Activated CD8-positive, alpha-beta memory T cell treated with anti-CD3 and anti-CD28 coated beads, Interleukin-2, amount 50 U/mL, for 4 hours (primary cell): ENCODE measurements around the gene CCDC85B.

Experiments used
- DNase-seq: peaks from one replicate; pipeline ENCODE4 v3.0.0-alpha.2; 2020

CCDC85B gene

DNA sequence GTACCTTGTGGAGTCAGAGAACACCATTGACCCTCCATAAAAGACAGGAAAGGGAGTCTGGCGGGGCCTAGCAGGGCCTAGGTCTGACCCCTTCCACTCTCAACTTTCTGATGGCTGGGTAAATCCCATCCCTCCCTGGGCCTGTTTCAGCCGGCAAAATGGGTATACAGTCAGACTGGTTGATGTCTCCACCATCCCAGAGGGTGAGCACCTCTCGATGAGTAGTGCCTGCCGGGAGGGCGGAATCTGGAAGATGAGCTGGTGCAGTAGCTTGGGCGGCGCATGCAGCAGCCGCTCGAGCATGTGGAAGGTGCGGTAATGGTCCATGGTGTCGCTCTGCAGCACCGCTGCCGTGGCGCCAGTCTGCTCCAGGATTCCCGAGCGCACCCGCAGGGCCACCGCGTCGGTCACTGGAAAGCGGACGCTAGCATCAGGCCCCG lies 2.7 kb upstream of the CCDC85B start:
- DNase-seq, result no peak

DNA sequence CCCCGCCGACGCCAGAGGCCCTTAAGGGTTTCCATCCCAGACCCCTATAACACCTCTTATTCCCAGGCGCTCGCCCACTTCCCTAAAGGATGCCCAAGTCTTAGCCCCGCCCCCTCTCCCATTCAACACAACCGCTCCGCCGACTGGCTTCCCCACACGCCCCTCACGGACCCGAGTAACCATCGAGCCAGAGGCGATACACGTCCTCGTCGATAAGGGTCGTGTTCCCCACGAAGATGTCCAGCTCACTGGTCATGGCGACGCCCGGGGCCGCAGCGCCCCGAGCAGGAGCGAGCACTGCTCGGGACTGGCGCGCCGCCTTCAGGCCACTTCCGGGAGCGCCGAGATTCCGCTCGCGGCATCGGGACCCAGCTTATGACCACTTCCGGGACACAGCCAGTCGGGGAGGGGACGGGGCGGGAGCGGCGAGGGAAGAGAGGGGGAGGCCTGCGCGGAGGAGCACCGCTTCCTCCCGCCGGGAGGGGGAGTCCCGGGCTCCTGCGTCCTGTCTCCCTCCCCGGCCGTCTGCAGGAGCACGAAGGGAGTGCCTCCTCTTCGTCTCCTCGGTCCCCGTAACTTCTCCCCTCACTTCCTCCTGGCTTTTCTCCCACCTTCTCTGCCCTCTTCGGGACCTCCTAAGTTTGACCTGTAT lies 2.2 kb upstream of the CCDC85B start, which contains the start of gene FIBP:
TSS of gene FIBP (minus strand) at position 309 of the 652 bp plus-strand sequence. CDS start at position 256, 53 bp downstream.
- DNase-seq, result peak; percentile 94

DNA sequence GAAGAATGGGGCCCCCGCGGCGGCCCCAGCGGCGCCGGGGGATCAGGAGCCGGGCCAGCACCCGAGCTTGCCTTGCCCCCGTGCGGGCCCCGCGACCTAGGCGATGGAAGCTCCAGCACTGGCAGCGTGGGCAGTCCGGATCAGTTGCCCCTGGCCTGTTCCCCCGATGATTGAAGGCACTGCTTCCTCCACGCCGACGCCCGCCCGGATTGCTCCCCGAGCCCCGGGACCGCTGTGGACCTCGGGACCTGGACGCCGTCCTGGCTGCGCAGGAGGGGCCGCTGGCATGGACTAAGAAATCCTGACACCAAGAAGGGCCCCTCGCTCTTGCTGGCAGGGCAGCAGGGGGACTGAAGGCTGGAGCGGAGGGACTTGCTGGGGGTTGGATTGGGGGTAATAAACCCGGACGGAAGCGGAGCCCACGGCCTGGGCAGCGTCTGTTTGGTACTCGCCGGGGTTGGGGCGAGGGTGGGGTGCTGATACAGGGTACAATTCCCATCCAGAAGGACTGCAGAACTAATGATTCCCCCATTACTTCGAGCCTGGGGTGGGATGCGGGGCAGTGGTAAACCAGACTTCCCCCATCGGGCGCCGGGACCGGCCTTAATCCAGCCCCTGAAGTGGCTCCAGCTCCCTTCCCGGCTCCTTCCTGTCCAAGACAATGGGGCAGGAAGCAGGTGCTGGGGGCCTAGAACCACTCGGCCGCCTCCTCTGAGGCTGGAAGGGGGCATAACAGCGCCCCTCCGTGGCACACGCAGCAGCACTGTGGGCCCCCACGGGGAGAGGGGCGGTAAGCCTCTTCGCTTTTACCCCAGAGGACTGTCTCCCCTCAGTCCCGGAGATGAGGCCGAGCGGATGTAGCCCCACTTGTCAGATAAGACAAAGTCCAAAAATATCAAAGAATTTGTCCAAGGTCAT lies 1.0 kb downstream of the CCDC85B start:
- peak; percentile 47 for DNase-seq

DNA sequence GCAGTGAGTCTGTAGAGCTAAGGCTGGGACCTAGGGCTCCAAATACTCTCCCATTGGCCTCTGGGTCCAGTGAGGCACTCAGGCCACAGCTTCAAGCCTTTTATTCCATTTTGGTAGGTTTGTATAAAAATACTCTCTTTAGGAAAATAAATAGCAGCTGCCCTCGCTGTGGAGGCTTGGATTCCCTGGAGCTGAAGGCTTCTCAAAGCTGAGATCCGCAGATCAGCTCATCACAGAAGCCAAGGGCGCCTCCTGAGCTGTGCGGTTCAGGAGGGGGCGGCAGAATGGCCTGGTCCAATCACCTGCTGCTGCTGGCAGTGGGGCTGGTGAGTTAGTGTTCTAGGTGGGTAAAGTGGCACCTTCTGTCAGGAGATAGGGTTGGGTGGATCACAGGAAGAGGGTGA lies 1.7 kb downstream of the CCDC85B start:
- peak; percentile 41 for DNase-seq

DNA sequence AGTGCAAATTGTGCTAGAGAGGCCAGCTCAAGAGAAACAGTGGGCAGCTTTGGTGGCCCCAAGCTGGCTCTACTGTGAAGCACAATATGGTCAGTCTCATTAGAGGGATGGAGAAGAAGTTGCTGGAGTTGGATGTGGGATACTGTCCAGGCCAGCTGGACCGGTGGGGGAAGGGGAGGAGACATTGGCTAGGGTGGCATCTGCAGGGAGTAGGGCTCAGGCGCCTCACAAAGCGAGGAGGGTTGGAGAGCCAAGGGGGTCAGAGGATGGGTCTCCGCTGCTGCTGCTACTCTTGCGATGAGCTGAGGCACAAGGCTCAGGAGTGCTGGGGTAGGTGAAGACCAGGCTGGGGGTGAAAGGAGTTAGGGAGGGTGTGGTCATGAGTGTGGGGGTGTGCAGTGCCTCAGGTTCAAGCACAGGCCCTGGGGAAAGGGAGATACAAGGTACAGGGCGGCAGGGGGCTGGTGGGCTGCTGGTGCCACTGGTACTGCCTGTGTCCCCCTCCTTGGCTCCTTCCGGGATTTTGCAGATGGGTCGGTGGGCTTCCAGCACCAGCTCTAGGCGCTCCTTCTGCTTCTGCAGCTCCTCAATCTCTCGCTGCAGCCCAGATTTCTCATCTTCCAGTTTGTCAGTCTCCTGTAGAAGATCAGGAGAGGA lies 2.3 kb downstream of the CCDC85B start:
- no peak for DNase-seq

DNA sequence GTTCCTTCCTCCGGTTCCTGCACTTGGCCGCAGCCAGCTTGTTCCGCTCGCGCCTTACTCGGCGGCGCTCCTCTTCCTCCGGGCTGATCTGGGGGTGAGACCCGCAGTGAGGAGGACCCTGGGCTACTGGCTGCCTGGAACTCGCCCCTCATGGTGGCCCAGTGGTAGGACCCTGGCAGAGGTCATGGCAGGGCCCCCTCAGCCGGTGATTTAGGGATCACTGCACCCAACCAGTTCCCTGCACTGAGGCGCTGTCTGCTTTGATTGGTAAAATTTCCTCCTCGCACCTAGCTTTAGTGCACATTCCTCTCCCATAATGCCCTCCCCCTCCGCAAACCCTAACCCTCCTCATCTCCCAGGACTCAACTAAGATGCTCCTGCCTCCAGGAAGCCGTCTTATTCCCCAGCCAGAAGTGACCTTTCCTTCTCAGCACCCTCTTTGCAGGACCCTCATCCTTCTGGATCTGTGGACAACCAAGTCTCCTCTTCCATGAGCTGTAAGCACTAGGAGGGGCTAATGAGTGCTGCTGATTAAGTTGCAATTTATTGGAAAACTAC lies 3.6 kb downstream of the CCDC85B start:
- DNase-seq, result no peak

DNA sequence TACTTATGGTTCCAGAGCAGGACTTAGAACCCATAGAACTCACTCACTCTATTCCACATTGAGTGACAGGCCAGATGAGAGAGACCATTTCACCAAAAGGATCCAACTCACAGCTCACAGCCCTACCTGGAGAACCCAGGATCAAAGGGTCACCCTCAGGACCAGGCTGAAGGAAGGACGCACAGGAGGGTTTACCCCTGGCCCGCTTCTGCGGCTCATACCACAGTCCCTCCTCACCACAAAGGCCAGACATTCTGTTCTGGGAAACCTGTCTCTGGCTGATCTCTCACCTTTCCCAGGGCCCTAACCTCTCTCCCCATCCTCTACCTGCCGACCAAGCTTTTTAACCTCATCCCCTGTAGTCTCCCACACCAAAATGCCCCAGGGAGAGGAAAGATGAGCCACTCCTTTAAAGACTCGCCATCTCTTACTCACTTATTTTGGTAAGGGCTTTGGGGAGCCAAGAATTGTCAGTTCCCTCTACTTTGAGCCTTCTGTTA lies 5.1 kb downstream of the CCDC85B start:
- no peak for DNase-seq

DNA sequence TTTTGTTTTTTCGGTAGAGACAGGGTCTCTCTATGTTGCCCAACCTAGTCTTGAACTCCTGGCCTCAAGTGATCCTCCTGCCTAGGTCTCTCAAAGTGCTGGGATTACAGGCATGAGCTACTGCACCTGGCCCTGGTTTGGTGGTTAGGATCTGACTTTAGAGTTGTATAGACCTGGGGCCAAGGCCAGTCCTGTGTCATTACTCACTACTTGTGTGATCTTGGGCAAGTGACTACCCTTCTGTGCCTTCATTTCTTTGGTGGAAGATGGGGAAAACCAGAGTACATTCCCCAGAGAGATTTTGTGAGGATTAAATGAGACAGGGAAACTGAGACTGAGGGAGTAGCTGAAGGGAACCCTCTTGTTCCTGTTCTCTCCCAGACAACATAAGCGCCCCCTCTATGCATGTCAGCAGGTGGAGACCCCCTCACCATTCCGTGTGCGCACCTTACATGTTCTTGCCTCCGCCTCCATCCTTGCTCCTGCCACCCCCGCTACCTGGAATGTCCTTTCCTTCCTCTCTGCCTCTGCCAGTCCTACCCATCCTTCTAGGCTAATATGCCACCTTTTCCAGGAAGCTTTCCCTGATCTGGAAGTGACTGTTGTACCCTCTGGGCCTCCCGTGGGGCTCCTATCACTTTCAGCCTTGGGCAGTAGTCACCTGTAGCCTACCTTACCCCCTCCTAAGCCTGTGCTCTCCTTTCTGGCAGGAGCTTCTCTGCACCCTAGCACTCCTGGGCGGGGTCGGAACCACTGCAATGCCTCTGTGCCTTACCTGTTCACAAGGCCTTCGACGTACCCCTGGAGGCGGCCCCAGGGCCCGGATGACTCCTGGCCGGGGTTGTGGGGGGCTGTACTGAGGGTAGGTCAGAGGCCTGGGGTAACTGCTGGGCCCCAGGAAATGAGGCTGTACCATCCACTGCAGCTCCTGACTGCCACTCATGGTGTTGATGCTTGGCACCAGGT lies 5.8 kb downstream of the CCDC85B start:
- DNase-seq, result no peak

DNA sequence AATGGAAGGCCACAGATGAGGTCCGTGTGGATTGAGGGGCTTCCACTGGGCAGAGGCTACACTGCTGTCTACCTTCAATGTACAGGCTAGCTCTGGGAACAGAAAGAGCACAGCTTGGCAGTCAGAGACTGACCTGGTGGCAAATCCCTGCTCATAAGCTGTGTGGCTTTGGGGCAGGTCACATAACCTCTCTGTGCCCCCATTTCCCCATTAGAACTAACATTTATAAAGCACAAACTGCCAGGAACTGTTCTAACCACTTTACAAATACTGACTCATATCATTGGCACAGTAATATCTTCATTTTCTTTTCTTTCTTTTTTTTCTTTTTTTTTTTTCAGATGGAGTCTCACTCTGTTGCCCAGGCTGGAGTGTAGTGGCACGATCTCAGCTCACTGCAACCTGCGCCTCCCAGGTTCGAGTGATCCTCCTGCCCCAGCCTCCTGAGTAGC lies 6.6 kb downstream of the CCDC85B start:
- DNase-seq, result no peak

DNA sequence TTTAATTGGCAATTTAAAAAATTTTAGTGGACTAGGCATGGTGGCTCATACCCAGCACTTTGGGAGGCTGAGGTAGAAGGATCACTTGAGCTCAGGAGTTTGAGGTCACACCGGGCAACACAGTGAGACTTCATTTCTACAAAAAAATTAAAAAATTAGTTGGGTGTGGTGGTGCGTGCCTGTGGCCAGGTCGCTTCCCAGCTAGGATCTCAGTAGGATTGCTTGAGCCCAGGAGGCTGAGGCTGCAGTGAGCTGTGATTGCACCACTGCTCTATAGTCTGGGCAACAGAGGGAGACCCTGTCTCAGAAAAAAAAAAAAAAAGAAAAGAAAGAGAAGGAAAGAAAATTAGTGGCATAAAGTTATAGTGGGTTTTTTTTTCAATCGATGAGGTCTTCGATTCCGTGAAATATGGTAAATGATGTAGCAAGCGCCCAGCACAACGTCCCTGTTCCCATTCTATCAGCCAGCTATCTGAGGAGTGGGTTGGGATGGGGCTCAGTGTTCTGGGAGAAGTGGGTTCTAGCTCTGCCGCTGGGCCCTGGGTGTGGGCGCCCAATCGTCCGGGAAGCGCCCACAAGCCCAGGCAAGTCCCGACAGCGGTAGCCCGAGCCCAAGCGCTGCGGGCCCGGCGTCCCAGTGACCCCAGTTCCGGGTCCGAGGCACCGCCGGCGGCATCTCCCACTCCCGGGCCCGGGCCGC lies 8.3 kb downstream of the CCDC85B start:
- DNase-seq, result no peak

DNA sequence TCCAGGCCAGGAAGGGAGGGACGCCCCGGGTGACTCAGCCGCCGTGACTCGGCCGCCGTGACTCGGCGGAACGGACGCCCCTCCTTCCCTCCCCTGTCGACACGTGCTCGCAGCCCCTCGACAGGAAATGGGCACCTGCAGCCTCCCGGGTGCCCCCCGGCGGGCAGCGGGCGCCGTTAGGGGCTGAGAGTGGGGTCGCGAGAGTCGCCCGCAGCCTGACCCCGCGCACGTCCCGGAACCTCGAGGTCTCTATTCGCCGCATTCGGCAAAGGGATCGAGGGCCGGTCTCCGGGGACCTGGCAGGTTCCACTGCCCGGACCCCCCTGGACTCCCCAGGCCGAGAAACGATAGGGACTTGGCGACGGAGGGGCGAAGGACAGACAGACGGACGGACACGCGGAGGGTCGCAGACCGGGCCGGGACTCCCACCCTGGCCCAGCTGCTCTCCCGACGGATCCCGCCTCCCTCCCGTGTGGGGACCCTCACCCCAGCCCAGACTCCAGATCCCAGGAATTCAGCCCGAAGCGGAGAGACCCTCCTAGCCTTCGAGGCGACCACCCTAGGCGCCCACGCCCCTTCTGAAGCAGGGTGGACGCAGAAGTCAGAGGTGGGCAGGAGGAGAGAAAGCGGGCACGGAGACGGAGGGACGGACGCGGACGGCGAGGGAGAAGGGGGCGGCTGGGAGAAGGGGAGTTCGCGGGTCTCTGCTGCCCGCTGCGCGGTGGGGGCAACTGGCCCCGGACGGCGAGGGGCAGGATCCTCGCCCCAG lies 9.1 kb downstream of the CCDC85B start:
- peak; percentile 82 for DNase-seq

DNA sequence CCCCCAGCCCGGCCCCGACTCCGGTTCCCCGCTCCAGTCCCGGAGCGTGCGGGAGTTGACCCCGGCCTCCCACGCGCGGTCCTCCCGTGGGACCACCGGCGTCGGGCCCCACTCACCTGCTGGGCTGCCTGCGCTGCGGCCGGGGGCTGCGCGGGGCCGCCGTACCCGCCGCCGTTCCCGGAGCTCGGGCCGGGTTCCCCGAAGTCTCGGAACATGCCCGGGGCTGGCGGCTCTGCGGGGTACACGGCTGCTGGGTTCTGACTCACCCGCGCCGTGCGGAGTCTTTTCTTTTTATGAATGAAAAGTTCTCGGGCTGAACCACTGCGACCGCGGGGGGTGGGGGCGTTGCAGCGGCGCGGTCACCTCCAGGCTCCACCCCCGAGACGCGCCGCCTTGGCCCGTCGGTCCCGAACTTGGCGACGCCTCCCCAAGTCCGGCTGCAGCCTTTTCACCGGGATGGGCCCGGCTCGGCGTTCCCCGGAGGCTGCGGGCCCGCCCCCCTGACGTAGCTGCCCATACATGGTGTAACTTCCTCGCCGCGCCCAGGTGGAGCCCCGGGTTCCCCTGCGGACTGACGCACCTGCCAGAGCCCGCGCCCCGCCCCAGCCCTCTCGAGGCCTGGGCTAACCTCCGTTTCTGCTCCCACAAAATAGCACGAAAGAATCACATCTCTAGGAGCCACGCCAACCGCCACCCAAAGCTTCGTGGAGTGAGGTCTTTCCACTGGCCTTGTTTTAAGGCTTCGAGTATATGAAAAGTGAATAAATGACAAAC lies 9.8 kb downstream of the CCDC85B start, which contains the start of gene FOSL1:
TSS of gene FOSL1 (minus strand) at position 264 of the 774 bp plus-strand sequence. CDS start at position 215, 49 bp downstream.
- DNase-seq, result peak; percentile 94

DNA sequence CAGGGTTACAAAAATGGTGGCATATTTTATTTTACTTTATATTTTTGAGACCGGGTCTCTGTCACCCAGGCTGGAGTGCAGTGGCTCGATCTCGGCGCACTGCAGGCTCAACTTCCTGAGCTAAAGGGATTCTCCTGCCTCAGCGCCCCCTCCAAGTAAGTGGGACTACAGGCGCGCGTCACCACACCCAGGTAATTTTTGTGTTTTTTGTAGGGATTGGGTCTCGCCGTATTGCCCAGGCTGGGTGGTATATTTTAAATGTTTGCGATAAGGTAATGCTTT lies 10.4 kb downstream of the CCDC85B start:
- DNase-seq, result no peak

DNA sequence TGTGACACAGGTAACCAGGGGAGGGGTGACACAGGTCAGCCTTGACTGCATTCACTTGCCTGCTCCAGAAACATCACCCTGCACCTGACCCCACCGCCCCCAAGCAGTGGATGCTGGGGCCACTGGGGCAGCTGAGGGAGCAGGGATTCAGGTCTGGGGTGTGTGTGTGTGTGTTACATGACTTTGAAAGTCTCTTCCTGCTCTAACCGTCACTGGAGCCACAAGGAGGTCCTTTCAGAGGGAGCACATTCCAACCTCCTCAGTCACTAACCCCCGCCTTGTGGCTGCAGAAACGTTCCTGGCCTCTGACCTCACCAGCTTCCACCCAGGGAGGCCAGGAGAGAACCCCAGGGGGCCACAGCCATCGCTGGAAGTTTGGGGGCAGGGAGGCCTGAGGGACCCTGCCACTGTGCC lies 12.6 kb downstream of the CCDC85B start:
- DNase-seq, result no peak

DNA sequence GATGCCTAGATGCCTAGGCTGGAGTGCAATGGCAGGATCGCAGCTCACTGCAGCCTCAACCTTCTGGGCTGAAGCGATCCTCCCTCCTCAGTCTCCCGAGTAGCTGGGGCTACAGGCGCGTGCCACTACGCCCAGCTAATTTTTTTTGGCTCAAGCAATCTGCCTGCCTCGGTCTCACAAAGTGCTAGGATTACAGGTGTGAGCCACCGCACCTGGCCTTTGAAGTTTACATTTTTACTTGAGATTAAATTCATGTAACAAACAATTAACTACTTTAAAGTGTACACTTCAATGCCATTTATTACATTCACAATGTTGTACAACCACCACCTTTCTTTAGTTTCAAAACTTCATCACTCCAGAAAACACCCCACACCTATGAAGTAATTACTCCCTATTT lies 13.2 kb downstream of the CCDC85B start:
- DNase-seq, result no peak

DNA sequence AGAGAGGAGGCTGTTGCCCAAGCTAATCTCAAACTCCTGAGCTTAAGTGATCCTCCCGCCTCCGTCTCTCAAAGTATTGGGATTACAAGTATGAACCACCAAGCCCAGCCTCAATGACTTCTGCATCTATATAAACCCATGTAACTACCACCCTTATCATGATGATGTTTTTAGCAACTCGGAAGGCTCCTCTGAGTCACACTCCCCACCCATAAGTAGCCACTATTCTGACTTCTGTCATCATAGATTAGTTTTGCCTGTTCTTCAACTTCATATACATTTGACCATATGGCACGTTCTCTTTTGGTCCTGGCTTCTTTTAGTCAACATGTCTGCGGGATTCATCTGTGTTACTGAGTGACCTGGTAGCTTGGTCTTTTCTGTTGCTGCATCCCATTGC lies 16.1 kb downstream of the CCDC85B start:
- no peak for DNase-seq

DNA sequence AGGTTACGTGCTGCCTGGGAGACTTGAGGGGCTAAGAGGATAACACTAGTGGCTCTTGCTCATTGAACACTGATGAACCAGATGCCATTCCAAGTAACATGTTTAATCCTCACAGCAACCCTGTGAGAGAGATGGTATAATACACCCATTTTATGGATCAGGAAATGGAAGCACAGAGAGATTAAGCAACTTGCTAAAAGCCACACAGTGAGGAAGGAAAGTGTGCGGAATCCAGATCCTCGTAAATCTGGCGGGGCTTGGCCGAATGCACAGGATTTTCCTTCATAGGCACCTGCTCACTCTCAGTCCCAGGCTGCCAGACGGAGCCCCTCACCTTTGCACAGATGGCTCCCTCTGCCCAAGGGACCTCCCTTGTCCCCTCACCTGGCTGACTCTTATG lies 17.4 kb downstream of the CCDC85B start:
- no peak for DNase-seq

DNA sequence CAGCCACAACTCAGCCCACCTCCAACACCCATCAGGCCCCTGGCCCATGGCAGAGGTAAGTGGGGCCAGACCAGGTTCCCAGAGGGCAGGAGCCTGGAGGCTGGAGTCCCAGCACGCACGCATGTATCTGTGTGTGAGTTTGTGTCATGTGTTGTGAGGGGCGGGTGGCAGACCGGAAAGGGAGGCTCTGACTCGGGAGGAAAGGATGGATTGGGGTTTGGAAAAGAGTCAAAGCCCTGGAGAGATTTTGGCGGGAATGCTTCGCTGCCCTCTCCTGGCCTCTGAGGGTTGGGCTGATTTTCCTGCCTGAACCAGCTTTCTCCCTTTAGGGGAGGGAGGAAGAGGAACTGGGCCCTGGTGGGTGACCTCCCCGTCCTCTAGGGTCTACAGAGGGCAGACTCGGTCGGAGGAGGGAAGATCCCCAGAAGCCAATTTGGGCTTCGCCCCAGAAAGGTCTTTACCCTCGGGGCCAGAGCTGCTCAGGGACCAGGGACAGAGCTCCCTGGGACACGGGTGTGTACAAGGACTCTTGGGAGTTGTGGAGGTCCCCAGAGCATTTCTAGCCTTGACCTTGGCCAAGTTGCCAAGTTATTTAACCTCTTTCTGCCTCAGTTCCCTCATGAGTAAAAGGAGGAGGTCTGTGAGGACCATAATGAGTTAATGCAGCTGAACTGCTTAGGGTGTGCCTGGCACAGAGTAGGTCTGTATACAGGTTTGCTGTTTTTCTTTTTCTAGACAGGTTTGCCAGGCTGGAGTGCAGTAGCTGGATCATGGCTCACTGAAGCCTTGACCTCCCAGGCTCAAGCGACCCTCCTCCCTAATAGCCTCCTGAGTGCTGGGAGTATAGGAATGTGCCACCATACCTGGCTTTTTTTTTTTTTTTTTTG lies 21.5 kb downstream of the CCDC85B start:
- no peak for DNase-seq
